Measurements from ENCODE around the gene RAB40B. TPM values are rescaled to one million over a fixed set of nuclear protein-coding genes. Genes with fewer than 3 reads are reported as not detected.

RAB40B gene
- total RNA-seq, 1 donor from 2014 or later = 29.2 TPM

DNA sequence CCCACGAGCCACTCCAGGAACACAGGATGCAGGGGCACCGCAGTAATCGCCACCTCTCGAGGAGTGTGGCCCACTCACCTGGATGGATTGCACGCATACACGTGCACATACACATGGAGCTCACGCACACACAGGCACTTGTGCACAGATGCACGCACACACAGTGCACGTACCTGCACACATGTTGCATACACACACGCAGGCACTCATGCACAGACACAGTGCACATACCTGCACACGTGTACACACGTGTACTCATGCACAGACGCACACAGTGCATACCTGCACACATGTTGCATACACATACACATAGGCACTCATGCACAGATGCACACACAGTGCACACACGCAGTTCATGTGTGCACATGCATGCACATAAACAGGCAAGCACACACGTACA lies 38.6 kb downstream of the RAB40B start:
- no peak overlapping the region for H3K4me3 ChIP-seq
- no peaks in the 10 kb centered on the region for H3K9me3 ChIP-seq
- TF ChIP-seq POLR2AphosphoS5 (IDR thresholded peaks at IDR 0.05; ENCODE audit: insufficient read depth in 1 of 2, low read depth in 1 of 2) (no peak), POLR2A (IDR thresholded peaks at IDR 0.05) (no peak)
- TF ChIP-seq, protein P1, sequence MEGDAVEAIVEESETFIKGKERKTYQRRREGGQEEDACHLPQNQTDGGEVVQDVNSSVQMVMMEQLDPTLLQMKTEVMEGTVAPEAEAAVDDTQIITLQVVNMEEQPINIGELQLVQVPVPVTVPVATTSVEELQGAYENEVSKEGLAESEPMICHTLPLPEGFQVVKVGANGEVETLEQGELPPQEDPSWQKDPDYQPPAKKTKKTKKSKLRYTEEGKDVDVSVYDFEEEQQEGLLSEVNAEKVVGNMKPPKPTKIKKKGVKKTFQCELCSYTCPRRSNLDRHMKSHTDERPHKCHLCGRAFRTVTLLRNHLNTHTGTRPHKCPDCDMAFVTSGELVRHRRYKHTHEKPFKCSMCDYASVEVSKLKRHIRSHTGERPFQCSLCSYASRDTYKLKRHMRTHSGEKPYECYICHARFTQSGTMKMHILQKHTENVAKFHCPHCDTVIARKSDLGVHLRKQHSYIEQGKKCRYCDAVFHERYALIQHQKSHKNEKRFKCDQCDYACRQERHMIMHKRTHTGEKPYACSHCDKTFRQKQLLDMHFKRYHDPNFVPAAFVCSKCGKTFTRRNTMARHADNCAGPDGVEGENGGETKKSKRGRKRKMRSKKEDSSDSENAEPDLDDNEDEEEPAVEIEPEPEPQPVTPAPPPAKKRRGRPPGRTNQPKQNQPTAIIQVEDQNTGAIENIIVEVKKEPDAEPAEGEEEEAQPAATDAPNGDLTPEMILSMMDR (IDR thresholded peaks at IDR 0.05) = no peak
- H3K4me1 ChIP-seq = no peaks in the 10 kb centered on the region
- DNase-seq (ENCODE audit: extremely low spot score in 2 of 2) = no peak
- intact Hi-C loops (cut with DNase I) = no loop called here
- H3K36me3 ChIP-seq = peaks cover 0 to 17% of the 10 kb centered on the region in 2 donors
- no peak overlapping the region for H3K27ac ChIP-seq
- H3K27me3 ChIP-seq = no peaks in the 10 kb centered on the region

DNA sequence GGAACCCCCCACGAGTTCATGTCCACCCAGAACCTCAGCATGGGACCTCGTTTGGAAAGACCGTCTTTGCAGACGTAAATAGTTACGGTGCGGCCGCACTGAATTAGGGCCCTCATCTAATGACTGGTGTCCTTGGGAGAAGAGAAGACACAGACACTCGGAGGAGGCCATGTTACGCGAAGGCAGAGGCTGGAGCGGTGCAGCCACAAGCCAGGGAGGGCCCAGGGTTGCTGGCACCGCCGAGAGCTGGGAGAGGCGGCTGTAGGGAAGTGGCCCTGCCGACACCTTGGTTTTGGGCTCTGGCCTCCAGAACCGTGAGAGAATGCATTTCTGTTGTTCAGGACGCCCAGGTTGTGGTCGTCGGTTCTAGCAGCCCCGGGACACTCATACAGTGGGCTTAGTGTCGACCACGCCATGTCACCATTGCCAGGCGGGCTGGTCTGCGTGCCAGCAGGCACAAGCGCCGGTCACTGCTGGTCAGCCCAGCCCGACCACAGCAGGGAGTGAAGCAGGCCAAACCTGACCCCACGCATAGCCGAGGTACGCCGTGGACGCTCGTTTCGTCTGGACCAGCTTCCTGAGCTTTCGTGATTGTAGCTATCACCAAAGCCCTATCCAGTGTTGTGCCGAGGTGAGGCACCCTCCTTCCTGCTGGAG lies 39.6 kb downstream of the RAB40B start:
- Histone ChIP-seq H3K27ac (no peak overlapping the region), H3K36me3 (peaks cover 0 to 17% of the 10 kb centered on the region in 2 donors), H3K4me3 (no peak overlapping the region), H3K27me3 (no peaks in the 10 kb centered on the region), H3K9me3 (no peaks in the 10 kb centered on the region), H3K4me1 (no peaks in the 10 kb centered on the region)
- TF ChIP-seq, protein P1 (IDR thresholded peaks at IDR 0.05) = no peak
- no peak for TF ChIP-seq POLR2A (IDR thresholded peaks at IDR 0.05)
- no peak for TF ChIP-seq POLR2AphosphoS5 (IDR thresholded peaks at IDR 0.05; ENCODE audit: insufficient read depth in 1 of 2, low read depth in 1 of 2)
- DNase-seq (ENCODE audit: extremely low spot score in 2 of 2) = no peak
- intact Hi-C loops (cut with DNase I) = no loop called here

DNA sequence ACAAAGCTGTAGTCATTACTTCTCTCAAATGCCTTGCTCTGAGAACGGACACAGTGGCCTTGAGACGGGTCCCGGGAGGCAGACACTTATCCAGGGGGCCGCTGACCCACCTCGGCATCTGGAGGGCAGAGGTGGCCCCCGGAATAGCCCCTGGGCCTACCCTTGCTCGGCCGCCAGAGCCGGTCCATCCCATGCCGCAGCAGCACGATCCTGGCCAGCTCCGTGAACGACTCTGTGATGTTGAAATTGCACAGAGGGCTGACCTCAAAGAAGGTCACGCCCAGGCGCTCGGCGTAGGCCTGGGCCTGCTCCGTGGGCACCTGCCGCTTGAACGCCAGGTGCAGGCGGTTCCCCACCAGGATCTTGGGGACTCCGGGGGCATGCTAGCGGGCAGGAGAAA lies 40.2 kb downstream of the RAB40B start:
- H3K9me3 ChIP-seq = no peaks in the 10 kb centered on the region
- H3K4me1 ChIP-seq = no peaks in the 10 kb centered on the region
- no peak overlapping the region for H3K27ac ChIP-seq
- peaks cover 0 to 17% of the 10 kb centered on the region in 2 donors for H3K36me3 ChIP-seq
- intact Hi-C loops (cut with DNase I) = no loop called here
- DNase-seq (ENCODE audit: extremely low spot score in 2 of 2) = no peak
- H3K27me3 ChIP-seq = no peaks in the 10 kb centered on the region
- TF ChIP-seq POLR2A (IDR thresholded peaks at IDR 0.05) (no peak), POLR2AphosphoS5 (IDR thresholded peaks at IDR 0.05; ENCODE audit: insufficient read depth in 1 of 2, low read depth in 1 of 2) (no peak)
- TF ChIP-seq, protein P1 (IDR thresholded peaks at IDR 0.05) = no peak
- H3K4me3 ChIP-seq = no peak overlapping the region

DNA sequence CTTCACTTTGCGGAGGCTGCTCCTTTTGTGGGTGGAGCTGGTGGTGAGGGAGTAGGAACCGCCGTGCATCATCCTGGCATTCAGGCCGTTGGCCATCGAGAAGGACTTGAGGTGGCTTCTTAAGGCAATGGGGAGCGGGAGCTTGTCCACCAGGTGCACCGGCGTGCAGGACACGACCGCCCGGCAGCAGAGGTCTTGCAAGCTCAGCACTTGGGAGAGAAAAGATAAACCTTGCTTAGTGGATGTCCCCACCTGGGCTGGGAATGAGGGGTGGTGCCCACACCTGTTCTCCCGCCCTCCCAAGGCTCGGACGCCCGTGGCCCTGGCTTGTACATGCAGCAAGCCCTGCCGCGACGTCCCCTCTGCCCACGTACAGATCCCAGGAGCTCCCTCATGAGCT lies 40.6 kb downstream of the RAB40B start:
- Histone ChIP-seq H3K27ac (no peak overlapping the region), H3K4me3 (no peak overlapping the region), H3K27me3 (no peaks in the 10 kb centered on the region), H3K9me3 (no peaks in the 10 kb centered on the region), H3K36me3 (peaks cover 0 to 17% of the 10 kb centered on the region in 2 donors), H3K4me1 (no peaks in the 10 kb centered on the region)
- TF ChIP-seq, protein P1 (IDR thresholded peaks at IDR 0.05) = no peak
- no peak for TF ChIP-seq POLR2AphosphoS5 (IDR thresholded peaks at IDR 0.05; ENCODE audit: insufficient read depth in 1 of 2, low read depth in 1 of 2)
- no peak for TF ChIP-seq POLR2A (IDR thresholded peaks at IDR 0.05)
- no peak for DNase-seq (ENCODE audit: extremely low spot score in 2 of 2)
- intact Hi-C loops (cut with DNase I) = no loop called here

DNA sequence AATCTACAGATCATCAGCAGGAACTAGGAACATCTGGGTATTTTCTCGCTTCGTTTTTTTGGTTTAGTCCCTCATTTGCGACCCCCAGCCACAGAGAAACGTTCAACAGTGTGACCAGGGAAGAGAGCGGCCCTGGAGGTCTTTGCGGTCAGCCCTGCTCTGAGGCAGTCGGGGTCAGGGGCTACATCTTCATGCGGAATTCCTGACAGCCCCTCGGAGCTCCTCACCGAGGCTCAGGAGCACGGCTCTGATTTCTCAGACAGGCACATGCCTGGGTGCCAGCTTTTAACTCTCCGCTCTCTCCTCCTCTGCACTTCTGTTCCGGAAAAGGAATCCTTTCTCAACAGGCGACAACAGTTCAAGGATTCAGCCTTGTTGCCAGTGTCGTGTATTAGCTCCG lies 42.2 kb downstream of the RAB40B start:
- intact Hi-C loops (cut with DNase I) = no loop called here
- DNase-seq (ENCODE audit: extremely low spot score in 2 of 2) = no peak
- peaks cover 0 to 8% of the 10 kb centered on the region in 2 donors for H3K36me3 ChIP-seq
- no peaks in the 10 kb centered on the region for H3K4me1 ChIP-seq
- no peak overlapping the region for H3K27ac ChIP-seq
- H3K27me3 ChIP-seq = no peaks in the 10 kb centered on the region
- no peak overlapping the region for H3K4me3 ChIP-seq
- H3K9me3 ChIP-seq = no peaks in the 10 kb centered on the region
- TF ChIP-seq POLR2AphosphoS5 (IDR thresholded peaks at IDR 0.05; ENCODE audit: insufficient read depth in 1 of 2, low read depth in 1 of 2) (no peak), POLR2A (IDR thresholded peaks at IDR 0.05) (no peak)
- TF ChIP-seq, protein P1 (IDR thresholded peaks at IDR 0.05) = no peak

Measured in vagina (tissue), 2 donors.